GM12801 (cell line): ENCODE data around the gene TIGD3.

Source experiments
- CTCF ChIP-seq: IDR thresholded peaks from one replicate; pipeline ENCODE4 v1.5.1; 2011; ENCODE audit warnings: control low read depth; ENCODE audit not compliant: insufficient read length; ENCODE audit errors: extremely low read depth

TIGD3 gene

GRCh38 chr11:65329478-65329877 lies 25.1 kb upstream of the TIGD3 start:
- TF ChIP-seq CTCF = no peak

- no peak for TF ChIP-seq CTCF
Measured at GRCh38 chr11:65329944-65330403, 24.6 kb upstream of the TIGD3 start.

- TF ChIP-seq CTCF = no peak
Measured at GRCh38 chr11:65330544-65330943, 24.0 kb upstream of the TIGD3 start.

- no peak for TF ChIP-seq CTCF
Measured at GRCh38 chr11:65334696-65335295, 19.8 kb upstream of the TIGD3 start.

GRCh38 chr11:65338676-65339075 lies 15.9 kb upstream of the TIGD3 start:
- TF ChIP-seq CTCF = no peak

GRCh38 chr11:65340226-65340625 lies 14.3 kb upstream of the TIGD3 start:
- TF ChIP-seq CTCF = no peak

- TF ChIP-seq CTCF = no peak
Measured at GRCh38 chr11:65341856-65342255, 12.7 kb upstream of the TIGD3 start.
